ENCODE data around the gene HCAR3. TPM values are rescaled to one million over a fixed set of nuclear protein-coding genes. Genes with fewer than 3 reads are reported as not detected.
"Not testable (repeated sequence)": the region's sequence is repeated elsewhere in the genome, so short reads cannot be mapped to it uniquely, and the experiment has no call there.

Gene HCAR3
- total RNA-seq, 1 experiment from 2014 or later = 0.32 TPM

GRCh38 chr12:122753319-122753650 lies 36.7 kb upstream of the HCAR3 start:
- Mint-ChIP-seq H3K4me3 (ENCODE audit: unreplicated experiment) (peak overlapping the region; percentile 97), H3K4me1 (ENCODE audit: low read depth, unreplicated experiment) (peaks cover 33% of the 10 kb centered on the region), H3K27ac (ENCODE audit: unreplicated experiment) (peak overlapping the region; percentile 93), H3K36me3 (ENCODE audit: insufficient read depth, unreplicated experiment) (peaks cover 55% of the 10 kb centered on the region), H3K27me3 (ENCODE audit: insufficient read depth, unreplicated experiment) (no peaks in the 10 kb centered on the region), H3K9me3 (ENCODE audit: unreplicated experiment) (no peaks in the 10 kb centered on the region)
- intact Hi-C loops (cut with micrococcal nuclease; ENCODE audit: unreplicated experiment) = loop anchor here (2.0 to 5.0 kb wide), 2 partner anchors 76 to 226 kb away; partner anchors contain the start of genes KNTC1 and RSRC2
- BruUV-seq (replicated peaks) = no TSS peak
- ChIA-PET CTCF (interaction anchor here (2.1 kb wide), 1 partner anchor 116 kb away, joined by 17 read pairs; no protein-coding TSS in a partner anchor), POLR2A (interaction anchor here (0.5 kb wide), 2 partner anchors 213 to 602 kb away, joined by 3 to 6 read pairs; partner anchors contain the start of gene ABCB9)
- H3K36me3 ChIP-seq (ENCODE audit: control insufficient read depth, insufficient read depth, low read length) = no peaks in the 10 kb centered on the region
- peak overlapping the region; percentile 69 for H3K4me3 ChIP-seq (ENCODE audit: low read depth, low read length)
- peaks cover 31% of the 10 kb centered on the region for H3K4me1 ChIP-seq
- no peak for TF ChIP-seq CTCF (IDR thresholded peaks at IDR 0.05; ENCODE audit: insufficient read depth in 1 of 2, low read depth in 1 of 2, low read length in 1 of 2, severe bottlenecking in 1 of 2, unreplicated experiment in 1 of 2)
- no peaks in the 10 kb centered on the region for H3K27me3 ChIP-seq (replicated peaks; ENCODE audit: control insufficient read depth, insufficient read depth, low read length)
- H3K9me3 ChIP-seq = no peaks in the 10 kb centered on the region
- DNase-seq = no peak

- H3K4me1 ChIP-seq = peaks cover 31% of the 10 kb centered on the region
- no peaks in the 10 kb centered on the region for H3K27me3 Mint-ChIP-seq (ENCODE audit: insufficient read depth, unreplicated experiment)
- H3K27me3 ChIP-seq (replicated peaks; ENCODE audit: control insufficient read depth, insufficient read depth, low read length) = no peaks in the 10 kb centered on the region
- intact Hi-C loops (cut with micrococcal nuclease; ENCODE audit: unreplicated experiment) = loop anchor here (1.0 to 5.0 kb wide), 3 partner anchors 75 to 226 kb away; partner anchors contain the start of genes KNTC1 and RSRC2
- CTCF ChIA-PET = interaction anchor here (0.9 to 2.1 kb wide), 4 partner anchors 92 to 346 kb away, joined by 3 to 17 read pairs (median 4); no protein-coding TSS in a partner anchor
- H3K27ac Mint-ChIP-seq (ENCODE audit: unreplicated experiment) = peak within 1 kb of the TSS; percentile 93
- peak; percentile 98 to 99 for DNase-seq
- H3K4me1 Mint-ChIP-seq (ENCODE audit: low read depth, unreplicated experiment) = peaks cover 37% of the 10 kb centered on the region
- H3K4me3 ChIP-seq (ENCODE audit: low read depth, low read length) = peak within 1 kb of the TSS; percentile 69
- peaks cover 49% of the 10 kb centered on the region for H3K36me3 Mint-ChIP-seq (ENCODE audit: insufficient read depth, unreplicated experiment)
- POLR2A ChIA-PET = no interaction called here
- peak within 1 kb of the TSS; percentile 97 for H3K4me3 Mint-ChIP-seq (ENCODE audit: unreplicated experiment)
- peak; percentile 78 to 93 for TF ChIP-seq CTCF (IDR thresholded peaks at IDR 0.05; ENCODE audit: insufficient read depth in 1 of 2, low read depth in 1 of 2, low read length in 1 of 2, severe bottlenecking in 1 of 2, unreplicated experiment in 1 of 2)
- H3K9me3 ChIP-seq = no peaks in the 10 kb centered on the region
- no peaks in the 10 kb centered on the region for H3K9me3 Mint-ChIP-seq (ENCODE audit: unreplicated experiment)
- BruUV-seq (replicated peaks) = no TSS peak
- no peaks in the 10 kb centered on the region for H3K36me3 ChIP-seq (ENCODE audit: control insufficient read depth, insufficient read depth, low read length)
These were observed 36.1 kb upstream of the HCAR3 start, which contains the start of gene DENR for GRCh38 chr12:122752464-122753318. TSS of gene DENR (plus strand) at chr12:122752824. CDS start at chr12:122753702, 878 bp downstream.

- intact Hi-C loops (cut with micrococcal nuclease; ENCODE audit: unreplicated experiment) = loop anchor here (1.0 to 5.0 kb wide), 2 partner anchors 25 to 74 kb away; no protein-coding TSS in a partner anchor
- H3K9me3 Mint-ChIP-seq (ENCODE audit: unreplicated experiment); H3K27me3 ChIP-seq (replicated peaks; ENCODE audit: control insufficient read depth, insufficient read depth, low read length); H3K36me3 ChIP-seq (ENCODE audit: control insufficient read depth, insufficient read depth, low read length); H3K27me3 Mint-ChIP-seq (ENCODE audit: insufficient read depth, unreplicated experiment); POLR2A ChIA-PET; H3K9me3 ChIP-seq: not testable (repeated sequence)
- DNase-seq = peak; percentile 48 to 65
- CTCF ChIA-PET = interaction anchor here (2.1 kb wide), 1 partner anchor 114 kb away, joined by 17 read pairs; no protein-coding TSS in a partner anchor
- Mint-ChIP-seq H3K36me3 (ENCODE audit: insufficient read depth, unreplicated experiment) (peaks cover 32% of the 10 kb centered on the region), H3K27ac (ENCODE audit: unreplicated experiment) (peak overlapping the region; percentile 93), H3K4me1 (ENCODE audit: low read depth, unreplicated experiment) (peaks cover 37% of the 10 kb centered on the region), H3K4me3 (ENCODE audit: unreplicated experiment) (peak overlapping the region; percentile 97)
- BruUV-seq (replicated peaks) = TSS peak; percentile 41
- Histone ChIP-seq H3K4me1 (peaks cover 31% of the 10 kb centered on the region), H3K4me3 (ENCODE audit: low read depth, low read length) (0 out of 2 replicates have a peak overlapping the region, but pooled peaks have one; percentile 13)
These were observed 34.3 kb upstream of the HCAR3 start for GRCh38 chr12:122750781-122751515.
